Heart right ventricle (tissue), 16 donors: ENCODE data around the gene NSUN6. TPM values are rescaled to one million over a fixed set of nuclear protein-coding genes. Genes with fewer than 3 reads are reported as not detected.
A peak's percentile ranks its signal among the peaks of the same experiment; 100 is the strongest.

ENCODE experiments used
- ATAC-seq, 8 donors: fragments of 200-7000 bp; cut with Tn5 transposase; one replicate each; pipeline ENCODE4 v1.9.1; 2020; ENCODE audit warnings: mild to moderate bottlenecking in 8 of 8, moderate library complexity in 8 of 8, moderate number of reproducible peaks in 1 of 8
- DNase-seq, 2 donors: peaks; one replicate each; pipeline ENCODE4 v3.0.0-alpha.2; 2020
- H3K27ac ChIP-seq, 10 donors: fragments of 200-600 bp; sonication (generic) in 2 of 10; one replicate each; pipeline versions ENCODE4 v1.5.0 to v1.8.0; 2020 to 2022; ENCODE audit warnings: mild to moderate bottlenecking in 3 of 10
- H3K27me3 ChIP-seq, 7 donors: fragments of 200-600 bp; one replicate each; pipeline ENCODE4 v1.8.0; 2021 to 2022; ENCODE audit warnings: mild to moderate bottlenecking in 2 of 7
- H3K36me3 ChIP-seq, 9 donors: fragments of 200-600 bp; sonication (generic) in 1 of 9; one replicate each; pipeline versions ENCODE4 v1.5.0 to v1.8.0; 2020 to 2022; ENCODE audit warnings: mild to moderate bottlenecking in 2 of 9
- H3K4me1 ChIP-seq, 9 donors: fragments of 200-600 bp; sonication (generic) in 1 of 9; one replicate each; pipeline versions ENCODE4 v1.5.0 to v1.8.0; 2020 to 2022; ENCODE audit warnings: mild to moderate bottlenecking in 4 of 9
- H3K4me3 ChIP-seq, 10 donors: fragments of 200-600 bp; sonication (generic) in 2 of 10; one replicate each; pipeline versions ENCODE4 v1.5.0 to v1.8.0; 2020 to 2022; ENCODE audit warnings: mild to moderate bottlenecking in 7 of 10, moderate library complexity in 2 of 10
- H3K9me3 ChIP-seq, 11 donors: fragments of 200-600 bp in 10 of 11; sonication (generic) in 2 of 11; one replicate each; pipeline versions ENCODE4 v1.5.0 to v1.8.0; 2013 to 2022; ENCODE audit warnings: mild to moderate bottlenecking in 2 of 11, control low read depth in 1 of 11, moderate library complexity in 1 of 11
- CTCF ChIP-seq, 9 donors: fragments of 200-600 bp; sonication (generic) in 2 of 9; IDR thresholded peaks; one replicate each; pipeline versions ENCODE4 v1.5.0 to v1.8.0; 2021 to 2022; ENCODE audit warnings: antibody characterized with exemption in 9 of 9, mild to moderate bottlenecking in 5 of 9, moderate library complexity in 1 of 9
- WGBS, 2 donors: extraction: QIAGEN DNeasy Blood & Tissue Kit; methylation state at CpG; one replicate each; pipeline ENCODE4 v1.1.7; 2013; ENCODE audit warnings: inconsistent platforms in 1 of 2; 5-methylcytosine and 5-hydroxymethylcytosine counted together
- intact Hi-C, 10 donors: fragments of 100-400 bp; cut with DNase I; formaldehyde crosslinking; loops; one replicate each; pipeline versions ENCODE4 v1.11.1 to v1.14.2; 2022
- polyA plus RNA-seq, 2 donors: library from polyadenylated mRNA; stranded (reverse); fragments of 200-250 nt; gene quantifications; one replicate each; pipeline ENCODE4 v1.2.3, GENCODE V29; 2013
- total RNA-seq, 10 donors: library from RNA; stranded (reverse); fragmentation: NEBNext Ultra II Directional in 3 of 10; extraction: Animal tissue kit (Norgen Biotek cat#: 25700) in 3 of 10; gene quantifications; one replicate each; pipeline versions ENCODE4 v1.2.1 to v1.2.4, GENCODE V29; 2021 to 2023
- donor health status: Arrhythmogenic right ventricular cardiomyopathy.
- donor health status: ischemic (EF 13 %, LVEDD 7.1; RV severe dilation, severe dysfunction).
- donor health status: healthy with polysubstance abuse.
- donor health status: DM: no; HTN: yes; CAD: no.
- donor health status: DM: no; HTN: no; CAD: no.
- donor health status: ischemic (EF 25% LVEDD 6.9; RV normal size, moderate dysfunction).
- donor health status: ischemic (EF 25% LVEDD 5.7; RV mildly dilated, moderate dysfunction).
- donor health status: healthy.
- donor health status: DM: yes; HTN: yes; CAD: no.
- donor health status: Ischemic cardiomyopathy.
- donor health status: ischemic (EF 35%, LVEDD 5.7; RV mildly dilated, moderate dysfunction).
- donor health status: nonischemic (EF 11% LVEDD 7.7; RV severe dilation, severe dysfunction).
- donor health status: DM: yes; HTN: yes; CAD: no.
- donor health status: PGD.
- donor health status: ischemic (EF 29% LVEDD 5.4; RV normal size, mild dysfunction).
- donor health status: nonischemic (EF 23%, LVEDD 6.1; RV moderate dilation, normal function).

NSUN6 gene
- total and polyA plus RNA-seq, 12 donors = 4.9 to 13.5 (median 8.7) TPM

- no peak overlapping the region for H3K4me3 ChIP-seq
- H3K27me3 ChIP-seq = no peaks in the 10 kb centered on the region
- no peaks in the 10 kb centered on the region for H3K9me3 ChIP-seq
- ATAC-seq (no peak), DNase-seq (no peak)
- intact Hi-C loops = no loop called here
- WGBS, 2 donors = 93 to 95% methylated on average over 4 of the region's 4 CpGs
- no peak for TF ChIP-seq CTCF (IDR thresholded peaks at IDR 0.05)
- H3K36me3 ChIP-seq = peaks cover 0 to 46% (median 9%) of the 10 kb centered on the region in 9 donors
- H3K4me1 ChIP-seq = peaks cover 0 to 14% (median 0%) of the 10 kb centered on the region in 9 donors
- no peak overlapping the region for H3K27ac ChIP-seq
Observed at GRCh38 chr10:18615618-18616017, 35.8 kb downstream of the NSUN6 start.

- no peak overlapping the region for H3K4me3 ChIP-seq
- H3K27me3 ChIP-seq = no peaks in the 10 kb centered on the region
- H3K4me1 ChIP-seq = peaks cover 0 to 24% (median 7%) of the 10 kb centered on the region in 9 donors
- H3K9me3 ChIP-seq = no peaks in the 10 kb centered on the region
- no peak for ATAC-seq
- peaks cover 0 to 64% (median 9%) of the 10 kb centered on the region in 9 donors for H3K36me3 ChIP-seq
- no peak for TF ChIP-seq CTCF (IDR thresholded peaks at IDR 0.05)
- peak overlapping the region in 5 of 10 donors; percentile 9 to 65 (median 18) for H3K27ac ChIP-seq
- no peak for DNase-seq
- intact Hi-C loops = no loop called here
- 97 to 98% methylated on average over 4 of the region's 4 CpGs for WGBS, 2 donors
Observed at GRCh38 chr10:18611168-18611567, 40.2 kb downstream of the NSUN6 start.

DNA sequence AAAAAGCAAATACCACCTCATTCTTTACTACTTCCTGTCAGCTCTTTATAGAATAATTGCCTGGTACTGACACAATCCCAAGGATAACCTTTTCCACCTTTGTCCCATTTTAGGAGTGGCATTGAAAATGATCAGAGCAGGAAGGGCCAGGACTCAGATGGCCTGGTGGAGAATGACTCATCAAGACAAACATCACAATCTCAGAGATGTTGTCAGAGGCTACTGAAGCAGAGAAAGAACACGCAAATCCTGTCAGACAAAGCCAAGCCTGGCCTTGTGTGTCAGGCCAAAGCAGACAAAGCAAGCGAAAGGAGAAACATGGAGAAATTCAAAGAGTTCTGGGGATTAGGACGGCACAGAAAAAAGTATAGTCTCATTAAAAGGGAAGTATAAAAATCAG lies 40.9 kb downstream of the NSUN6 start:
- DNase-seq = no peak
- intact Hi-C loops = no loop called here
- no peaks in the 10 kb centered on the region for H3K9me3 ChIP-seq
- WGBS, 2 donors = 73 to 87% methylated on average over 3 of the region's 3 CpGs
- no peaks in the 10 kb centered on the region for H3K27me3 ChIP-seq
- TF ChIP-seq CTCF (IDR thresholded peaks at IDR 0.05) = no peak
- peak in 6 of 8 donors; percentile 34 to 90 (median 68) for ATAC-seq
- peaks cover 0 to 24% (median 7%) of the 10 kb centered on the region in 9 donors for H3K4me1 ChIP-seq
- H3K4me3 ChIP-seq = no peak overlapping the region
- peaks cover 0 to 69% (median 9%) of the 10 kb centered on the region in 9 donors for H3K36me3 ChIP-seq
- H3K27ac ChIP-seq = peak overlapping the region in 5 of 10 donors; percentile 9 to 65 (median 18)

GRCh38 chr10:18608596-18608995 lies 42.8 kb downstream of the NSUN6 start:
- H3K27me3 ChIP-seq = no peaks in the 10 kb centered on the region
- H3K27ac ChIP-seq = no peak overlapping the region
- 89 to 93% methylated on average over 6 of the region's 6 CpGs for WGBS, 2 donors
- no peaks in the 10 kb centered on the region for H3K9me3 ChIP-seq
- intact Hi-C loops = no loop called here
- H3K36me3 ChIP-seq = peaks cover 0 to 58% (median 9%) of the 10 kb centered on the region in 9 donors
- DNase-seq = no peak
- no peak overlapping the region for H3K4me3 ChIP-seq
- no peak for TF ChIP-seq CTCF (IDR thresholded peaks at IDR 0.05)
- H3K4me1 ChIP-seq = peaks cover 0 to 24% (median 7%) of the 10 kb centered on the region in 9 donors
- ATAC-seq = no peak
